ENCODE data around the gene CUBN. TPM values are rescaled to one million over a fixed set of nuclear protein-coding genes. Genes with fewer than 3 reads are reported as not detected.

Gene CUBN
- polyA plus RNA-seq, 1 donor, result 73.9 TPM

DNA sequence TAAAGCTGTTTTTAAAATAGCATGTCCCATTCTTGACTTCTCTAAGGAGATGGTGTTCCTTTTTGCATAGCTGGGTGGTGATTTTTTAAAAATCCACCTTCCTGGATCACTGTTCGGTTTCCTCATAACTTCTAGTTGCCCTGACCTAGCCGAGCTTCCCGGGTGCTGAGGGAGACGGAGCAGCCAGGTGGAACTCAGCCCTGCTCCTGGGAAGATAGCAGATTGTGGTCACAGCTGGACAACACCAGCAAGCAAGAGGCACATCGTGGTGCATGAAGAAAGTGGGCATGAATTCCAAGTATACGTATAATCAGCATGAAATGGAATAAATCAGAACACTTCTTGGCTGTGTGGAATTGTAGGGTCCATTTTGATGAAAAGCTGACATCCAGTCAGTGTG, 238.9 kb downstream of the CUBN start:
- H3K4me3 ChIP-seq (ENCODE audit: low read length), result no peak overlapping the region
- no peaks in the 10 kb centered on the region for H3K27me3 ChIP-seq (ENCODE audit: control insufficient read depth, insufficient read depth, low read length)
- no peaks in the 10 kb centered on the region for H3K4me1 ChIP-seq (ENCODE audit: control insufficient read depth, insufficient read depth, low read length)
- H3K27ac ChIP-seq (ENCODE audit: low read length), result no peak overlapping the region
- WGBS (ENCODE audit: insufficient coverage, low lambda C conversion rate), result no CpG with 5 or more reads among the region's 6 CpGs
- no peak for DNase-seq
- no peaks in the 10 kb centered on the region for H3K9me3 ChIP-seq (ENCODE audit: control insufficient read depth, low read depth, low read length)
- peaks cover 2% of the 10 kb centered on the region for H3K36me3 ChIP-seq (ENCODE audit: control insufficient read depth, insufficient read depth, low read length)

DNA sequence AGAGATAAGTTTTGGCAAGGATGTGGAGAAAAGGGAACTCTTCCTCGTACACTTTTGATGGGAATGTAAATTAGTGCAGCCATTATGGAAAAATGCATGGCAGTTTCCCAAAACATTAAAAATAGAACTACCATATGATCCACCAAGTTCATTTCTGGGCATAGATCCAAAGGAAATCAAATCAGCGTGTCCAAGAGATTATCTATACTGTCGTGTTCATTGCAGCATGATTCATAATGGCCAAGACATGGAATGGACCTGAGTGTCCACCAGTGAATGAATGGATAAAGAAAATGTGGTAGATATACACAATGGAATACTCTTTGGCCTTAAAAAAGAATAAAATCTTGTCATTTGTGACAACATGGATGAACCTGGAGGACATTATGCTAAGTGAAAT, 242.0 kb downstream of the CUBN start:
- Histone ChIP-seq H3K4me1 (ENCODE audit: control insufficient read depth, insufficient read depth, low read length) (no peaks in the 10 kb centered on the region), H3K4me3 (ENCODE audit: low read length) (no peak overlapping the region), H3K27me3 (ENCODE audit: control insufficient read depth, insufficient read depth, low read length) (no peaks in the 10 kb centered on the region), H3K36me3 (ENCODE audit: control insufficient read depth, insufficient read depth, low read length) (peaks cover 2% of the 10 kb centered on the region), H3K9me3 (ENCODE audit: control insufficient read depth, low read depth, low read length) (no peaks in the 10 kb centered on the region), H3K27ac (ENCODE audit: low read length) (no peak overlapping the region)
- WGBS (ENCODE audit: insufficient coverage, low lambda C conversion rate), result no CpG with 5 or more reads among the region's 3 CpGs
- DNase-seq, result no peak

DNA sequence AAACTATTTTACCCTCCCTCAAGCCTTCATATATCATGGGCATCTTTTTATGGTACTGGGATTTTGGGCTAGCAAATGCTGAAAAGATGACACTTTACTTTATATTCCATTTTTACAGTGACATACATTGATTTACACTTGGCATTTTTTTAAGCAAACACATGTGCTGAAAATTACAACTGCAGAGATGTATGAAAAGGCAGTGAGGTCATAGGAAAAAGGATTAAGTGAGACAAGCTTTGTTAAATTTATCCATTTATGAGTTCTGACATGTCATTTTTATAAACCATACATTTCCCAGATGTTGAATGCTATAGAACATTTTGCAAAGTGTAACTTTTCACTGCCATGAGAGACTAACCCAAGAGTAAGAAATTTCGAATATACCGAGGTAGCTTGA, 243.6 kb downstream of the CUBN start:
- DNase-seq, result no peak
- peaks cover 2% of the 10 kb centered on the region for H3K36me3 ChIP-seq (ENCODE audit: control insufficient read depth, insufficient read depth, low read length)
- H3K4me3 ChIP-seq (ENCODE audit: low read length), result no peak overlapping the region
- no peaks in the 10 kb centered on the region for H3K27me3 ChIP-seq (ENCODE audit: control insufficient read depth, insufficient read depth, low read length)
- no CpG with 5 or more reads among the region's 2 CpGs for WGBS (ENCODE audit: insufficient coverage, low lambda C conversion rate)
- H3K4me1 ChIP-seq (ENCODE audit: control insufficient read depth, insufficient read depth, low read length), result no peaks in the 10 kb centered on the region
- no peaks in the 10 kb centered on the region for H3K9me3 ChIP-seq (ENCODE audit: control insufficient read depth, low read depth, low read length)
- H3K27ac ChIP-seq (ENCODE audit: low read length), result no peak overlapping the region

DNA sequence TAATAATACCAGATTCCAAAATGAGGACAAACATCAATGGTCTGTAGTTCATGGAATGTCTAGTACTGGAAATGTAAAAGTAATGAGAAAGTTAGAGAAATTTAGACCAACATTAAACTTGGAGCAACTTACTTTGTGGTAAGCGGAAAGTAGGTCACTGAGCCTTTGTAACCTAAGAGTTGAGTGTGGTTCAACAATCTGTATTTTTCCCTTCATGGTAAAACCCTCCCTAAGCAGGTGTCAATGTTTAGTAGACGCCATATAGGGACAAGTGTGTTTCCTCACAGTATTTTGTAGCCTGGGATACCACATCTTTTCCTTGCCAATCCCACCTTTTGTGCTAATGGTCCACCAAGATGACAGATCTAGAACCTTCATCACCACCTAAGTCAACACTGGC, 245.1 kb downstream of the CUBN start:
- no CpG with 5 or more reads among the region's 2 CpGs for WGBS (ENCODE audit: insufficient coverage, low lambda C conversion rate)
- no peaks in the 10 kb centered on the region for H3K27me3 ChIP-seq (ENCODE audit: control insufficient read depth, insufficient read depth, low read length)
- peaks cover 2% of the 10 kb centered on the region for H3K36me3 ChIP-seq (ENCODE audit: control insufficient read depth, insufficient read depth, low read length)
- no peak overlapping the region for H3K4me3 ChIP-seq (ENCODE audit: low read length)
- no peak for DNase-seq
- H3K4me1 ChIP-seq (ENCODE audit: control insufficient read depth, insufficient read depth, low read length), result no peaks in the 10 kb centered on the region
- no peaks in the 10 kb centered on the region for H3K9me3 ChIP-seq (ENCODE audit: control insufficient read depth, low read depth, low read length)
- no peak overlapping the region for H3K27ac ChIP-seq (ENCODE audit: low read length)

DNA sequence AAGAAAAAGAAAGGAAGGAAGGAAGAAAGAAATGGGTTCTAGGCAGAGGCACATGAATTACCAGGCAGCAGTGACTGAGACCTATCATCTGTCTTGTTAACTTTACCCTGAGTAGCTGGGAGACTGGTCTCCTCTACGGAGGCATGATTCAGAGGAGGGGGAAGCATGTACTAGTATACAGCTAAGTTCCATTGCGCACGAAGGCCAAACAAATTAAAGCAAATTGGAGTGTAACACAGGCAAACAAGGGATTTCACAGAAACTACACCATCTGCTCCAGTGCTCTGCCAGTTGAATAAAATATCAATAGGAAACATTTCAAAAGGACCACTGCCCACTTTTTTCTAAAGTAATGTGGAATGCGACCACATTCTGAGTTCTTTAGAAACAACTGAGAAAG, 246.5 kb downstream of the CUBN start:
- no peak overlapping the region for H3K4me3 ChIP-seq (ENCODE audit: low read length)
- WGBS (ENCODE audit: insufficient coverage, low lambda C conversion rate), result 86% methylated on average over 1 of the region's 4 CpGs
- DNase-seq, result no peak
- no peaks in the 10 kb centered on the region for H3K27me3 ChIP-seq (ENCODE audit: control insufficient read depth, insufficient read depth, low read length)
- no peaks in the 10 kb centered on the region for H3K9me3 ChIP-seq (ENCODE audit: control insufficient read depth, low read depth, low read length)
- H3K36me3 ChIP-seq (ENCODE audit: control insufficient read depth, insufficient read depth, low read length), result no peaks in the 10 kb centered on the region
- H3K27ac ChIP-seq (ENCODE audit: low read length), result no peak overlapping the region
- no peaks in the 10 kb centered on the region for H3K4me1 ChIP-seq (ENCODE audit: control insufficient read depth, insufficient read depth, low read length)

DNA sequence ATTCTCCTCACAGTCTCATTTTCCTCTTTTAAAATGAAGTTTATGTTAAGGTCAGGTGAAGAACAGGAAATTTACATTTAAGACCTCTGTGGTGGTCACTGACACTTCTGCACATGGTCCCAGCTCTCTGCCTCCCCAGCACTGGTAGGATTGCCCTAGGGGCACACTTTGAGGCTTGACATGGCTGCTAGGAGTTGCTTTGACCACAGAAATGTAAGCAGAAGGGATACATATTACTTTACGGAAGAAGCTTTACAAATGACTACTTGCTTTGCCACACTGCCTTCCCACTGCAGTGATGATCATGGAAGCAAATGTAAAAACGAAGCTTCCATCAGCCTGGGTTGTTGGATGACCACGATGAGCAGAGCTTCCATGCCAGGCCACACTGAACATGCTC, 259.3 kb downstream of the CUBN start:
- H3K27me3 ChIP-seq (ENCODE audit: control insufficient read depth, insufficient read depth, low read length), result no peaks in the 10 kb centered on the region
- H3K27ac ChIP-seq (ENCODE audit: low read length), result no peak overlapping the region
- no peaks in the 10 kb centered on the region for H3K4me1 ChIP-seq (ENCODE audit: control insufficient read depth, insufficient read depth, low read length)
- no CpG with 5 or more reads among the region's 3 CpGs for WGBS (ENCODE audit: insufficient coverage, low lambda C conversion rate)
- DNase-seq, result no peak
- no peak overlapping the region for H3K4me3 ChIP-seq (ENCODE audit: low read length)
- H3K9me3 ChIP-seq (ENCODE audit: control insufficient read depth, low read depth, low read length), result no peaks in the 10 kb centered on the region
- H3K36me3 ChIP-seq (ENCODE audit: control insufficient read depth, insufficient read depth, low read length), result peaks cover 15% of the 10 kb centered on the region

DNA sequence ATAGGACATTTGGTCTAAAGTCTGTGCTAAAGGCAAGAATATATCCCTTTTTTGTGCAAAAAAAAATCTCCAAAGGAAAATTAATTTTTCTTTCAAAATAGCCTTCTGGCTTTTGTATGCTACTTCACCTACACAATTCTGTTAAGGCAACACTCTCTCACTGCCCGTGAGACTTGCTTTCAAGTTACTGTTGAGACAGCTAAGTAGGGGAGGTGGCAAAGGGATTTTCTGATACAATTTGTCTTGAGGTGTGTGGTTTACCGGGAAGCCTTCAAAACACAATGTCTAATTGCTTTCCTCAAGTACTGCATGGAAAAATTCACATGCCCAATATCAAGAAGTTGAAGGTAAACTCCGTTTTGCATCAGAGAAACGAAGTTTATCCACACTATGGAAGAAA, 261.6 kb downstream of the CUBN start:
- H3K9me3 ChIP-seq (ENCODE audit: control insufficient read depth, low read depth, low read length), result no peaks in the 10 kb centered on the region
- WGBS (ENCODE audit: insufficient coverage, low lambda C conversion rate), result 80% methylated on average over 1 of the region's 4 CpGs

DNA sequence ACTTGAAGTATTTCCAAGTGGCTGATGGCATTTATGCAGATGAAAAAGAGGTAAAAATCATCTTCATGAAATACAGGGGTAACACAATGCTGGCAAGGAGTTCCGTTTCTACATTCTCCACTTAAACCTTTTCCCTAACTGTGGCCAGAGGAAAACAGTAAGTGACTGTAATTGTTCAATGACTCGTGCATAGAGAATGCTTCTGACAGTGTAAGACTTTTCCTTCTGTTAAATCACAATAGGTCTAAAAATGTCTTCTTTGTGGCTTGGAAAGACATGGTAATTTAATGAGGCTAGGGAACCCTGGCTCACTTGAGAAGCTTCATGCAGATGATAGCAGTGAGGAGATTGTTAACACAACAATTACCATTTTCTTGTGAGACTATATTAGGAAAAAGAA, 262.1 kb downstream of the CUBN start:
- no peaks in the 10 kb centered on the region for H3K27me3 ChIP-seq (ENCODE audit: control insufficient read depth, insufficient read depth, low read length)
- no CpG with 5 or more reads among the region's 2 CpGs for WGBS (ENCODE audit: insufficient coverage, low lambda C conversion rate)
- DNase-seq, result no peak
- H3K9me3 ChIP-seq (ENCODE audit: control insufficient read depth, low read depth, low read length), result no peaks in the 10 kb centered on the region
- no peak overlapping the region for H3K27ac ChIP-seq (ENCODE audit: low read length)
- H3K4me1 ChIP-seq (ENCODE audit: control insufficient read depth, insufficient read depth, low read length), result no peaks in the 10 kb centered on the region
- H3K36me3 ChIP-seq (ENCODE audit: control insufficient read depth, insufficient read depth, low read length), result peaks cover 7% of the 10 kb centered on the region
- H3K4me3 ChIP-seq (ENCODE audit: low read length), result no peak overlapping the region

More for the DNA sequence above, 261.6 kb downstream of the CUBN start:
- Histone ChIP-seq H3K4me1 (ENCODE audit: control insufficient read depth, insufficient read depth, low read length) (no peaks in the 10 kb centered on the region), H3K36me3 (ENCODE audit: control insufficient read depth, insufficient read depth, low read length) (peaks cover 7% of the 10 kb centered on the region), H3K27ac (ENCODE audit: low read length) (no peak overlapping the region), H3K27me3 (ENCODE audit: control insufficient read depth, insufficient read depth, low read length) (no peaks in the 10 kb centered on the region), H3K4me3 (ENCODE audit: low read length) (no peak overlapping the region)
- no peak for DNase-seq

DNA sequence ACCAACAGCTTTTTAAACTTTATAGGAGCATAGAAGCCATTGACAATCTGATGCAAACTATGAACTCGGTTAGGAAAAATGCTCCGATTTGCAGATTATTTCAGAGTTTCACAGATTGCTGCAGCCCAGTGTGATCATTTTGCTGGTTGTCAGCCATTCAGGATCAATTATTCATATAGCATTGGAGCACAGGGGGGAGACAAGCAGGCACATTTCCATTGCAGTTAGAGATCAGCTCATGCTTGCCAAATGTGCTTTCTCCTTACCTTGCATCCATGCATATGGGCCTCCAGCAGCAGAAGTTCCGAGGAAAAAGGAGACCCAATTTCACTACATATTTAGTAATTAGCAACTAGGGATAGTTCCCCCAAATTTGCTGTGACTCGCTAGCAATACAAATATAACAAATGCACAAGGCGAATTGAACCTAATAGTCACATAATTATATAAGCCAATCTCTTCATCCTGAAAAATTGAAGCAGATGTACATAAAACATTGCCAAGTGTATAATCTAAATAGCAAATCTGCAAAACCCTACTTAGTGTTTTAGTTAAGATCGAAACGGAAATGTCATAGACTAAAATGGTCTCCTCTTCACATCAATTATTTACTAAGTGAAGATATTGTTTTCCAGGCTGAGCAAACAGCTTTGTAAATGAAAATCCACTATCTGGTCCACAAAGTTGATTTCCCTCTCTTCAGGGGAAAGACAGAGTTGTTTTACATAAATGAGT, 262.9 kb downstream of the CUBN start:
- Histone ChIP-seq H3K27me3 (ENCODE audit: control insufficient read depth, insufficient read depth, low read length) (no peaks in the 10 kb centered on the region), H3K4me3 (ENCODE audit: low read length) (no peak overlapping the region), H3K27ac (ENCODE audit: low read length) (no peak overlapping the region), H3K4me1 (ENCODE audit: control insufficient read depth, insufficient read depth, low read length) (no peaks in the 10 kb centered on the region), H3K36me3 (ENCODE audit: control insufficient read depth, insufficient read depth, low read length) (peaks cover 7% of the 10 kb centered on the region), H3K9me3 (ENCODE audit: control insufficient read depth, low read depth, low read length) (no peaks in the 10 kb centered on the region)
- DNase-seq, result no peak
- 83% methylated on average over 2 of the region's 7 CpGs for WGBS (ENCODE audit: insufficient coverage, low lambda C conversion rate)

DNA sequence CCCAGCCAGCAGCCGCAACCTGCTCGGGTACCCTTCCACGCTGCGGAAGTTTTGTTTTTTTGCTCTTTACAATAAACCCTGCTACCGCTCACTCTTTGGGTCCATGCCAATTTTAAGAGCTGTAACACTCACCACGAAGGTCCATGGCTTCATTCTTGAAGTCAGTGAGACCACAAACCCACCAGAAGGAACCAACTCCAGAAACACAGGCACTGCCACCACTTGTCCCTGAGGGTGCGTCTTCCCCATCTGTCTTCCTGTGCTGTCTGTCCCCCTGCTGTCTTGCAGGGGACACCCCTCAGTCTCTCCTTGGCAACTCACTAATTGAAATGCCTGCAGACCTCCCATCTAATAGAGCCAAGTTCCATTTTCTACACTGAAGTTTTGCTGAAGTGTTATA, 263.8 kb downstream of the CUBN start:
- Histone ChIP-seq H3K27ac (ENCODE audit: low read length) (no peak overlapping the region), H3K9me3 (ENCODE audit: control insufficient read depth, low read depth, low read length) (no peaks in the 10 kb centered on the region), H3K27me3 (ENCODE audit: control insufficient read depth, insufficient read depth, low read length) (no peaks in the 10 kb centered on the region), H3K4me1 (ENCODE audit: control insufficient read depth, insufficient read depth, low read length) (no peaks in the 10 kb centered on the region), H3K4me3 (ENCODE audit: low read length) (no peak overlapping the region), H3K36me3 (ENCODE audit: control insufficient read depth, insufficient read depth, low read length) (peaks cover 7% of the 10 kb centered on the region)
- no peak for DNase-seq
- WGBS (ENCODE audit: insufficient coverage, low lambda C conversion rate), result 87% methylated on average over 4 of the region's 7 CpGs

DNA sequence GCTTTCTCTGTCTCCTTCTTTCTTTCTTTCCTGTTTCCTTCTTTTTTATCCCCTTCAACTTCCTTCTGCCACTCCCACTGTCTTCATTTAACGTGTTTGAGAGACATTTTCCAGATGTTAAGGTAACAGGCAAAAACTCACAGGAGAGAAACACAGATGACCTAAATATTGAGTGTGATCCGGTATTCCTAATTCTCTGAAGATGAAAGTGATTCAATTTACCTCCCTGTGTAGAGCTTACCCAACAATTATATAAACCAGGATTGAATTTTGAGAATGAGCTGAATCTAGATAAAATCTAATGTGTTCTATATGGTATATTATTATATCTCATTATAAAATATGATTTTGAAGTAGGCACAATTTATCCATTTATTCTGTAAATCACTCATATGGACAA, 265.8 kb downstream of the CUBN start:
- Histone ChIP-seq H3K27me3 (ENCODE audit: control insufficient read depth, insufficient read depth, low read length) (no peaks in the 10 kb centered on the region), H3K36me3 (ENCODE audit: control insufficient read depth, insufficient read depth, low read length) (peaks cover 5% of the 10 kb centered on the region), H3K4me1 (ENCODE audit: control insufficient read depth, insufficient read depth, low read length) (no peaks in the 10 kb centered on the region), H3K9me3 (ENCODE audit: control insufficient read depth, low read depth, low read length) (no peaks in the 10 kb centered on the region), H3K4me3 (ENCODE audit: low read length) (no peak overlapping the region), H3K27ac (ENCODE audit: low read length) (no peak overlapping the region)
- 83% methylated on average over 2 of the region's 2 CpGs for WGBS (ENCODE audit: insufficient coverage, low lambda C conversion rate)
- DNase-seq, result no peak

Measured in large intestine (tissue), 3 donors.